ENCODE measurements around the gene ZNF487. TPM values are rescaled to one million over a fixed set of nuclear protein-coding genes. Genes with fewer than 3 reads are reported as not detected.

Gene ZNF487
- total and polyA plus RNA-seq, 2 of the 13 experiments (the other 11 are each of a cell fraction or from before 2014, with no cell fraction given) = 7.4 to 8.8 TPM

- no peak for TF ChIP-seq ZNF777 (CRISPR knock-in tag; IDR thresholded peaks at IDR 0.05)
- TF ChIP-seq ZBTB21 (CRISPR knock-in tag; IDR thresholded peaks at IDR 0.05) = peak; percentile 1; the same call in 1 of the 2 replicates
- no peak for TF ChIP-seq SIN3B (IDR thresholded peaks at IDR 0.05; ENCODE audit: low read length)
- TF ChIP-seq MBD4 (IDR thresholded peaks at IDR 0.05; ENCODE audit: borderline replicate concordance, low read length) = 0 out of 2 replicates have a peak, but pooled peaks have one; percentile 55
- no peak for TF ChIP-seq ZSCAN25 (CRISPR knock-in tag; IDR thresholded peaks at IDR 0.05)
- no peak for TF ChIP-seq CBX5 (CRISPR knock-in tag; IDR thresholded peaks at IDR 0.05; ENCODE audit: borderline replicate concordance)
- no peak for TF ChIP-seq ZBTB14 (CRISPR knock-in tag; IDR thresholded peaks at IDR 0.05)
- TF ChIP-seq ZMYM2 (CRISPR knock-in tag; IDR thresholded peaks at IDR 0.05) = no peak
- no peak for TF ChIP-seq ZBTB46 (CRISPR knock-in tag; IDR thresholded peaks at IDR 0.05; ENCODE audit: borderline replicate concordance)
- 0 out of 2 replicates have a peak, but pooled peaks have one; percentile 9 for TF ChIP-seq HINFP (CRISPR knock-in tag; IDR thresholded peaks at IDR 0.05; ENCODE audit: low read depth)
- no peak for TF ChIP-seq SP1 (IDR thresholded peaks at IDR 0.05)
- TF ChIP-seq SP1 (CRISPR knock-in tag; IDR thresholded peaks at IDR 0.05) = no peak
- no peak for TF ChIP-seq MED1 (CRISPR knock-in tag; IDR thresholded peaks at IDR 0.05)
- TF ChIP-seq CHD4 (IDR thresholded peaks at IDR 0.05; ENCODE audit: borderline replicate concordance, low read length) = no peak; the same call in 1 of the 2 replicates
- no peak for TF ChIP-seq KLF11 (CRISPR knock-in tag; IDR thresholded peaks at IDR 0.05)
- no peak; the same call in 1 of the 2 replicates for TF ChIP-seq ZNF609 (CRISPR knock-in tag; IDR thresholded peaks at IDR 0.05; ENCODE audit: borderline replicate concordance)
- no peak for TF ChIP-seq ZNF432 (CRISPR knock-in tag; IDR thresholded peaks at IDR 0.05; ENCODE audit: borderline replicate concordance)
- TF ChIP-seq ZBTB2 (CRISPR knock-in tag; IDR thresholded peaks at IDR 0.05; ENCODE audit: low read depth) = no peak
- TF ChIP-seq TBX2 (CRISPR knock-in tag; IDR thresholded peaks at IDR 0.05; ENCODE audit: borderline replicate concordance) = no peak
- peak; percentile 9; the same call in 1 of the 2 replicates for TF ChIP-seq ZNF878 (CRISPR knock-in tag; IDR thresholded peaks at IDR 0.05)
- no peak for TF ChIP-seq NPAS2 (CRISPR knock-in tag; IDR thresholded peaks at IDR 0.05; ENCODE audit: borderline replicate concordance)
Observed at GRCh38 chr10:43421201-43421507, 15.8 kb upstream of the ZNF487 start (continued).

Data from HepG2 (cell line).